ENCODE data around the gene MAPK10. TPM values are rescaled to one million over a fixed set of nuclear protein-coding genes. Genes with fewer than 3 reads are reported as not detected.

The MAPK10 gene
- polyA plus RNA-seq, 3 donors: 0.36 TPM; not detected in 2

DNA sequence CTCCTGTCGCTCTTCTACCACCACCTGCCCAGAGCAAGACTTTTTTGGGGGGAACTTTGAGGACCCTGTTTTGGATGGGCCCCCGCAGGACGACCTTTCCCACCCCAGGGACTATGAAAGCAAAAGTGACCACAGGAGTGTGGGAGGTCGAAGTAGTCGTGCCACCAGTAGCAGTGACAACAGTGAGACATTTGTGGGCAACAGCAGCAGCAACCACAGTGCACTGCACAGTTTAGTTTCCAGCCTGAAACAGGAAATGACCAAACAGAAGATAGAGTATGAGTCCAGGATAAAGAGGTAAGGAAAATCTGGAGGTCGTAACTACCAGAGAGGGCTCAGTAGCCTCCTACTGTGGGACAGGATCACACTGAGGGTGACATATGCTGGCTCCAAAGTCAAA is 364.5 kb downstream of the MAPK10 start:
- Histone ChIP-seq H3K27me3 (ENCODE audit: control insufficient read depth in 2 of 2, insufficient read depth in 2 of 2, low read length in 2 of 2) (no peaks in the 10 kb centered on the region), H3K4me1 (ENCODE audit: control insufficient read depth in 1 of 2, insufficient read depth in 2 of 2, low read length in 2 of 2) (no peaks in the 10 kb centered on the region), H3K27ac (ENCODE audit: low read depth in 1 of 2, low read length in 2 of 2) (no peak overlapping the region), H2AFZ (ENCODE audit: insufficient read depth, low read depth, low read length, poor library complexity, severe bottlenecking) (no peak overlapping the region), H3K9ac (ENCODE audit: insufficient read depth, low read length, poor library complexity, severe bottlenecking) (no peak overlapping the region), H3K36me3 (replicated peaks in 1 of 2; ENCODE audit: control insufficient read depth in 1 of 2, insufficient read depth in 2 of 2, low read length in 2 of 2) (peaks cover 10 to 25% of the 10 kb centered on the region in 2 donors), H3K4me3 (replicated peaks in 1 of 3; ENCODE audit: low read depth in 2 of 3, low read length in 3 of 3) (no peak overlapping the region), H4K20me1 (ENCODE audit: insufficient read depth, low read length) (no peaks in the 10 kb centered on the region), H3K9me3 (replicated peaks in 1 of 2; ENCODE audit: control insufficient read depth in 1 of 2, insufficient read depth in 1 of 2, low read length in 2 of 2) (no peaks in the 10 kb centered on the region), H3K79me2 (ENCODE audit: insufficient read depth, low read length) (no peaks in the 10 kb centered on the region), H3K4me2 (replicated peaks; ENCODE audit: extremely low read depth, low read length, poor library complexity, severe bottlenecking) (no peak overlapping the region)
- Mint-ChIP-seq H3K4me3 (no peak overlapping the region), H3K4me1 (no peaks in the 10 kb centered on the region), H3K27me3 (ENCODE audit: low read depth in 3 of 3) (no peaks in the 10 kb centered on the region), H3K9me3 (peaks cover 0 to 2% (median 0%) of the 10 kb centered on the region in 7 donors), H3K27ac (no peak overlapping the region), H3K36me3 (peaks cover 31 to 42% of the 10 kb centered on the region in 2 donors)
- intact Hi-C loops (cut with micrococcal nuclease): no loop called here
- WGBS (ENCODE audit: insufficient coverage): 49% methylated on average over 5 of the region's 6 CpGs
- TF ChIP-seq, protein P1, sequence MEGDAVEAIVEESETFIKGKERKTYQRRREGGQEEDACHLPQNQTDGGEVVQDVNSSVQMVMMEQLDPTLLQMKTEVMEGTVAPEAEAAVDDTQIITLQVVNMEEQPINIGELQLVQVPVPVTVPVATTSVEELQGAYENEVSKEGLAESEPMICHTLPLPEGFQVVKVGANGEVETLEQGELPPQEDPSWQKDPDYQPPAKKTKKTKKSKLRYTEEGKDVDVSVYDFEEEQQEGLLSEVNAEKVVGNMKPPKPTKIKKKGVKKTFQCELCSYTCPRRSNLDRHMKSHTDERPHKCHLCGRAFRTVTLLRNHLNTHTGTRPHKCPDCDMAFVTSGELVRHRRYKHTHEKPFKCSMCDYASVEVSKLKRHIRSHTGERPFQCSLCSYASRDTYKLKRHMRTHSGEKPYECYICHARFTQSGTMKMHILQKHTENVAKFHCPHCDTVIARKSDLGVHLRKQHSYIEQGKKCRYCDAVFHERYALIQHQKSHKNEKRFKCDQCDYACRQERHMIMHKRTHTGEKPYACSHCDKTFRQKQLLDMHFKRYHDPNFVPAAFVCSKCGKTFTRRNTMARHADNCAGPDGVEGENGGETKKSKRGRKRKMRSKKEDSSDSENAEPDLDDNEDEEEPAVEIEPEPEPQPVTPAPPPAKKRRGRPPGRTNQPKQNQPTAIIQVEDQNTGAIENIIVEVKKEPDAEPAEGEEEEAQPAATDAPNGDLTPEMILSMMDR (IDR thresholded peaks at IDR 0.05): no peak
- no peak for DNase-seq

DNA sequence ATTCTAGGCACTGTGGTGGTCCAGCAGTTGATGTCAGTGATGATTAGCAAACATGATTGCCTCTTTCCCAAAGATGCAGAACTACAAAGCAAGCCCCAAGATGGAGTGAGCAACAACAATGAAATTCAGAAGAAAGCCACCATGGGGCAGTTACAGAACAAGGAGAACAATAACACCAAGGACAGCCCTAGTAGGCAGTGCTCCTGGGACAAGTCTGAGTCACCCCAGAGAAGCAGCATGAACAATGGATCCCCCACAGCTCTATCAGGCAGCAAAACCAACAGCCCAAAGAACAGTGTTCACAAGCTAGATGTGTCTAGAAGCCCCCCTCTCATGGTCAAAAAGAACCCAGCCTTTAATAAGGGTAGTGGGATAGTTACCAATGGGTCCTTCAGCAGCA is 365.3 kb downstream of the MAPK10 start:
- no peak overlapping the region for H3K4me2 ChIP-seq (replicated peaks; ENCODE audit: extremely low read depth, low read length, poor library complexity, severe bottlenecking)
- H3K36me3 Mint-ChIP-seq: peaks cover 30 to 39% of the 10 kb centered on the region in 2 donors
- no peaks in the 10 kb centered on the region for H3K27me3 Mint-ChIP-seq (ENCODE audit: low read depth in 3 of 3)
- H3K4me3 Mint-ChIP-seq: no peak overlapping the region
- peaks cover 0 to 2% (median 0%) of the 10 kb centered on the region in 7 donors for H3K9me3 Mint-ChIP-seq
- intact Hi-C loops (cut with micrococcal nuclease): no loop called here
- no peak for DNase-seq
- no peaks in the 10 kb centered on the region for H3K9me3 ChIP-seq (replicated peaks in 1 of 2; ENCODE audit: control insufficient read depth in 1 of 2, insufficient read depth in 1 of 2, low read length in 2 of 2)
- H3K79me2 ChIP-seq (ENCODE audit: insufficient read depth, low read length): no peaks in the 10 kb centered on the region
- peaks cover 10 to 21% of the 10 kb centered on the region in 2 donors for H3K36me3 ChIP-seq (replicated peaks in 1 of 2; ENCODE audit: control insufficient read depth in 1 of 2, insufficient read depth in 2 of 2, low read length in 2 of 2)
- no peak overlapping the region for H2AFZ ChIP-seq (ENCODE audit: insufficient read depth, low read depth, low read length, poor library complexity, severe bottlenecking)
- H3K4me1 ChIP-seq (ENCODE audit: control insufficient read depth in 1 of 2, insufficient read depth in 2 of 2, low read length in 2 of 2): no peaks in the 10 kb centered on the region
- H3K9ac ChIP-seq (ENCODE audit: insufficient read depth, low read length, poor library complexity, severe bottlenecking): no peak overlapping the region
- H3K4me3 ChIP-seq (replicated peaks in 1 of 3; ENCODE audit: low read depth in 2 of 3, low read length in 3 of 3): no peak overlapping the region
- no peaks in the 10 kb centered on the region for H3K27me3 ChIP-seq (ENCODE audit: control insufficient read depth in 2 of 2, insufficient read depth in 2 of 2, low read length in 2 of 2)
- H3K27ac Mint-ChIP-seq: no peak overlapping the region
- TF ChIP-seq, protein P1 (IDR thresholded peaks at IDR 0.05): no peak
- H3K4me1 Mint-ChIP-seq: no peaks in the 10 kb centered on the region
- no peak overlapping the region for H3K27ac ChIP-seq (ENCODE audit: low read depth in 1 of 2, low read length in 2 of 2)
- H4K20me1 ChIP-seq (ENCODE audit: insufficient read depth, low read length): no peaks in the 10 kb centered on the region
